ENCODE measurements around the gene SMOC2.

DNA sequence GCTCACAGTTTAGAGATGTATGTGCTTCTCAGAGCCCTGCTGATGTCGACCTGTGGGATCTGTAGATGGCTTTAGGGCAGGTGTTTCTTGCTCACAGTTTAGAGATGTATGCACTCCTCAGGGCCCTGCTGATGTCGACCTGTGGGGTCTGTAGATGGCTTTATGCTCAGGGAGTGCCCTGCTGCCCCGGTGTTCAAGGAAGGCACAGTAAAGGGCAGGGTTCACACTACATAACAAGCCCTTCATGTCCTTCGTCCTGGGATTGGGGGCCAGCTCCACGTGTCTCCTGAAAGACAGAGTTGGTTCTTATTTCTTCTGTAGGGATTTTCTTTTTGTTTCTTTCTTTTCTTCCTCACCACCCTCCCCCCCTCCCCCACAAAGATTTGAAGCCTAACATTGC is 91.1 kb downstream of the SMOC2 start:
- TF ChIP-seq, protein P1, sequence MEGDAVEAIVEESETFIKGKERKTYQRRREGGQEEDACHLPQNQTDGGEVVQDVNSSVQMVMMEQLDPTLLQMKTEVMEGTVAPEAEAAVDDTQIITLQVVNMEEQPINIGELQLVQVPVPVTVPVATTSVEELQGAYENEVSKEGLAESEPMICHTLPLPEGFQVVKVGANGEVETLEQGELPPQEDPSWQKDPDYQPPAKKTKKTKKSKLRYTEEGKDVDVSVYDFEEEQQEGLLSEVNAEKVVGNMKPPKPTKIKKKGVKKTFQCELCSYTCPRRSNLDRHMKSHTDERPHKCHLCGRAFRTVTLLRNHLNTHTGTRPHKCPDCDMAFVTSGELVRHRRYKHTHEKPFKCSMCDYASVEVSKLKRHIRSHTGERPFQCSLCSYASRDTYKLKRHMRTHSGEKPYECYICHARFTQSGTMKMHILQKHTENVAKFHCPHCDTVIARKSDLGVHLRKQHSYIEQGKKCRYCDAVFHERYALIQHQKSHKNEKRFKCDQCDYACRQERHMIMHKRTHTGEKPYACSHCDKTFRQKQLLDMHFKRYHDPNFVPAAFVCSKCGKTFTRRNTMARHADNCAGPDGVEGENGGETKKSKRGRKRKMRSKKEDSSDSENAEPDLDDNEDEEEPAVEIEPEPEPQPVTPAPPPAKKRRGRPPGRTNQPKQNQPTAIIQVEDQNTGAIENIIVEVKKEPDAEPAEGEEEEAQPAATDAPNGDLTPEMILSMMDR (optimal IDR thresholded peaks at IDR 0.05 in 1 of 3, IDR thresholded peaks at IDR 0.05 in 1 of 3, conservative IDR thresholded peaks at IDR 0.05 in 1 of 3; ENCODE audit: extremely low read depth in 1 of 3, insufficient read depth in 2 of 3, low read length in 3 of 3) = no peak
- no peak for TF ChIP-seq EZH2 (IDR thresholded peaks at IDR 0.05; ENCODE audit: low read length)
